GF-D8 (cell line): Measurements from ENCODE around the gene PRELID1.
"Not testable (repeated sequence)": the region's sequence is repeated elsewhere in the genome, so short reads cannot be mapped to it uniquely, and the experiment has no call there.

ENCODE experiments used
- DNase-seq: peaks from one replicate; lab custom pipeline; 2025; lab: John Stamatoyannopoulos, UW

The PRELID1 gene, protein sequence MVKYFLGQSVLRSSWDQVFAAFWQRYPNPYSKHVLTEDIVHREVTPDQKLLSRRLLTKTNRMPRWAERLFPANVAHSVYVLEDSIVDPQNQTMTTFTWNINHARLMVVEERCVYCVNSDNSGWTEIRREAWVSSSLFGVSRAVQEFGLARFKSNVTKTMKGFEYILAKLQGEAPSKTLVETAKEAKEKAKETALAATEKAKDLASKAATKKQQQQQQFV

DNA sequence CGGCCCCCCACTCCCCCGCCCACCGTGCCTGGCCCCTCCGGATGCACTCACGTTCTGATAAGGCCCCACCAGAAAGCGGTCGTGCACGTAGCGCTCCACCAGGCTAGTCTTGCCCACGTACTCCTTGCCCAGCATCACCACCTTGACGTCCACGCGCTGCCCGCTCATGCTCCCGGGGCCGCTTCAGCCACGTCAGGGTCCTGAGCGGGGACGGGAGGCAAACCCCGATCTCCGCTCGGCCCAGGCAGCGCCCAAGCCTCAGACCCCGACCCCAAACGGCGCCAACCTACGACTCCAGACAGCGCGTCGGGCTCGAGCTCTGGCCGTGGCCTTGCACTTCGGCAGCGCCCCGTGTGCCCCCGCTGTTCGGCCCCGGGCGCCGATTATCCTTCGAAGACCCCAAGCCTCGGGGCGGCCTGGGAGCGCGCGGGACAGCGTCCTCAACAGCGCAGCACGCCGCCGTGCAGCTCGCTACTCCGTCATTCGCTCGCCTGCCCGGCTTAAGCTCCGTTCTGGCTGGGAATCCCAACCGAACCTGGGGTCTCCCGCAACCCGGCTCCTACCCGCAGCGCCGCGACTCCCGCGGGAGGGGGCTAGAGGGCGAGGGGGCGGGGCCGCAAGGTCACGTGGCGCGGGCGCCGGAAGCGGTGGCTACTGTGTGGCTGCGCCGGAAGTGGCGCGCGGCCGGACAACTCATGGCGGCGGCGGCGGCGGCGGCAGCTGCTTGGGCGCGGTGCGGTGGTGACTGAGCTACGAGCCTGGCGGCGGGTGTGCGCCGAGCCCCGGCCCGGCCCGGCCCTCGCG lies at the start of gene PRELID1, which contains the start of gene RAB24:
PRELID1 (plus strand) TSS at position 679 of the 804 bp plus-strand sequence. CDS start 187 bp downstream, outside the sequence.
RAB24 (minus strand) TSS at position 599 of the 804 bp plus-strand sequence; CDS start at position 168, 431 bp downstream.
- peak; percentile 45 for DNase-seq

DNA sequence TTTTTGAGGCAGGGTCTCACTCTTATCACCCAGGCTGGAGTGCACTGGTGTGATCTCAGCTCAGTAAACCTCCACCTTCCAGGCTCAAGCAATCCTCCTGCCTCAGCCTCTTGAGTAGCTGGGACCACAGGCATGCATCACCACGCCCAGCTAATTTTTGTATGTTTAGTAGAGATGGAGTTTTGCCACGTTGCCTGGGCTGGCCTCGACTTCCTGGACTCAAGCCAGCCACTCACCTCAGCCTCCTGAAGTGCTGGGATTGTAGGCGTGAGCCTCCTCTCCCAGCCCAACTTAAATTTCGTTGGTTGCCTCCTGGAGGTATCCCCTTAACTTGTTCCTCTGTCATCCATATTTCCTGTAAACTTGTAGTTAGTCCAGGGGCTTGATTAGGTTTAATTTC lies 47.3 kb upstream of the PRELID1 start:
- DNase-seq, result no peak

DNA sequence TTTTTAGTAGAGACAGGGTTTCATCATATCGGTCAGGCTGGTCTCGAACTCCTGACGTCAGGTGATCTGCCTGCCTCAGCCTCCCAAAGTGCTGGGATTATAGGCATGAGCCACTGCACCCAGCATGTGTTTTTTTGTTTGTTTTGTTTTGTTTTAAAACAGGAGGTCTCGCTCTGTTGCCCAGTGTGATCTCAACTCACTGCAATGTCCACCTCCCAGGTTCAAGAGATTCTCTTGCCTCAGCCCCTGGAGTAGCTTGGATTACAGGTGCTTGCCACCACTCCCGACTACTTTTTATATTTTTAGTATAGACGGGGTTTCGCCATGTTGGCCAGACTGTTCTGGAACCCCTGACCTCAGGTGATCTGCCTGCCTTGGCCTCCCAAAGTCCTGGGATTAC lies 44.9 kb upstream of the PRELID1 start:
- DNase-seq, result not testable (repeated sequence)

DNA sequence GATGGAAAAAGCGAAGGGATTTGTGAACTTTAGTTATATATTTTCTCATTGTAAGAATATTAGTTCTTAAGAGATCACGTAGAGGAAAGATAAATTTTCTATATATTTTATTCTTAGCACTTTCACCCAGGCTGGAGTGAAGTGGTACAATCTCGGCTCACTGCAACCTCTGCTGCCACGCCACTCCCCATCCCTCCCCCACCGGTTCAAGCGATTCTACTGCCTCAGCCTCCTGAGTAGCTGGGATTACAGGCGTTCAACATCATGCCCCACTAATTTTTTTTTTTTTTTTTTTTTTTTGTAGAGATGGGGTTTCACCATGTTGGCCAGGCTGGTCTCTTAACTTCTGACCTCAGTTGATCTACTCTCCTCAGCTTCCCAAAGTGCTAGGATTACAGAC lies 42.6 kb upstream of the PRELID1 start:
- DNase-seq, result no peak

DNA sequence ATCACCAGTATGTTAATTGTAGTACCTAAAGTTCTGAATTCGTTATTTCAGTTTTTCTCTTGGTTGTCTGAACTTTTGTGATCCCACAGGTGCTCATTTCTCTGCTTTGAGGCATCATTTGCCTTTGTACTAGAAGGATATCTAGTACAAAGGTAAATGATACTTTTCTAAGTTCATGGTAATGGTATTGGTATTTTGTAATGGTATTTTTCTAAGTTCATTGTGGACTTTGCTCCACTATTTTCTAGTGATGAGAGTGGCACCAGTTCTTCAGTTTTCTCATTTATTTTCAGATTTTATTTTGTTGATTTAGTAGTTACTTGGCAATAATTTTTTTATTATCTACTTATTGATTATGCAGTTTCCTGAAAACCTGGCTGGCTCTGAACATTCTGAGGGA lies 42.1 kb upstream of the PRELID1 start:
- DNase-seq, result no peak

DNA sequence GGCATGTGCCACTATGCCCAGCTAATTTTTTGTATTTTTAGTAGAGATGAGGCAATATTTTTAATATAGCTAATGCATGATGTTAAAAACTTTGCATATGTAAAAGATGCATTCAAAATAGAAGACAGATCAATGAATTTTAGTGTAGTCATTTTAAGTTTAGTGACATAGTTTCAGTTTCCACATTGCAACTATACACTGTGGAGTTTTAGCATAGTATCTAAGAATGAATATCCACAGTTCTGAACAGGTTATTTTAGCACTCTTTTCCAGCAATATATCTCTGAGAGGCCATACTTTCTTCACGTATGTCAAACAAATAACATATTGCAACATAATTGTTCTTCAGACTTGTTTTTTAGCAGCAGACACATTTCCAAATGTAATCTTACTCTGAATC lies 39.4 kb upstream of the PRELID1 start:
- no peak for DNase-seq

DNA sequence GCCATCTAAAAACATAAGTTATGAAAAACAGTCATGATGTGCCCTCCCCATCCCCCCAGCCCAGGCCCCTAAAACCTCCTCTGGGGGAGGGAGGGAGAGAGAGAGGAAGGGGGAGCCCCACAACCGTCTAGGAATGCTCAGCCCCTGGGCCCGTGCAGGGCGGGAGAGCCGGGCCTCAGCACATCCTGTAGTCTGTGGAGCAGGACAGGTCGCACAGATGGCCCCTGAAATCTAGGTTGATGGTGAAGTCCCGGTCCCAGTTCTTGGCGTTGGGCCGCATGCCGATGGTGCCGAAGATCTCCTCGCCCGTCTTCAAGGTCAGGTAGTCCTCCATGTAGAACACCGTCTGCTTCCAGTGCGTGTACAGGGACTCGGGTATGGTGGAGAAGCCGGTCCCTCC lies 38.2 kb upstream of the PRELID1 start:
- DNase-seq, result no peak

DNA sequence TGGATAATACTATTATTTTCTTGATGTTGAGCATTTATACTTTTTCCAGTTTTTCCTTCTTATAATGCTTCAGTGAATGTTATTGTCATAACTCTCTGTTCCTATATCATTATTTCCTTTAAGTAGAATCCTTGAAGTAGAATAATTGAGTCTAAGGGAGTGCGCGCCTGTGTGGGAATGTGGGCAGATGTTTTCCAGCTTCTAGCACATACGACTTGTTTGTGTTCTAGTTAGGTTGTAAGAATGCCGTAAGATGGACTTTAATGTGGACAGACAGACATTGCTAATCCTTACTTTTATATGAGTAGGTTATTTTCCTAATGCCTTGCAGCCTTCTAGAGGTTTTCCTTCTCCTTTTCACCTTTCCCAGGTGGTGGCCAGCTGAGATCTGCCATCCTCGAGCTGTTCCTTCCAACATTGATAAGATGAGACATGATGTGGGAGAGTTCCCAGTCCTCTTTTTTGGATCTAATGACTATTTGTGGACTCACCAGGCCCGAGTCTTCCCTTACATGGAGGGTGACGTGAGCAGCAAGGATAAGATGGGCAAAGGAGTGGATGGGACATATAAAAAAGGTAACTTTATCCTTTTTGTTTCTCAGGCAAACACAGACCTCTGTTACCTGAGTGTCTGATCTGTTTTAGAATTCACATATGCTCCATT lies 34.2 kb upstream of the PRELID1 start:
- DNase-seq, result no peak

DNA sequence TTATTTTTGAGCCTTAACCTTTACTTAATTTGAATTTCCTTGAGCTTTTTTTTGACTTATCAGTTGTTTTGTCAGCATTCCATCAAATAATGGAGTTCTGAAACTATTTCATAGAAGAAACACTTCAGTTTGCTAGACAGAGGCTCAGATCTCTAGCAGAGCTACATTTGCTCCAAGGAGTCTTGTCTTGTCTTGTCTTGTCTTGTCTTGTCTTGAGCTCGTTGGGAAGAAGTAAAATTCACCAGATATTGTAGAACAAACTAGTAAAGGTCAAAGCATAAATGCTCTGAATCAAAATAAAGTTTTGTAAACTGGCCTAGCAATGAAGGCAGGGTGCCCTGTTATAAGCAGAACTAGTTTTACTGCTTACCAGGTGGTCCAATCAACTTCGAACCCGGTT lies 33.6 kb upstream of the PRELID1 start:
- no peak for DNase-seq

DNA sequence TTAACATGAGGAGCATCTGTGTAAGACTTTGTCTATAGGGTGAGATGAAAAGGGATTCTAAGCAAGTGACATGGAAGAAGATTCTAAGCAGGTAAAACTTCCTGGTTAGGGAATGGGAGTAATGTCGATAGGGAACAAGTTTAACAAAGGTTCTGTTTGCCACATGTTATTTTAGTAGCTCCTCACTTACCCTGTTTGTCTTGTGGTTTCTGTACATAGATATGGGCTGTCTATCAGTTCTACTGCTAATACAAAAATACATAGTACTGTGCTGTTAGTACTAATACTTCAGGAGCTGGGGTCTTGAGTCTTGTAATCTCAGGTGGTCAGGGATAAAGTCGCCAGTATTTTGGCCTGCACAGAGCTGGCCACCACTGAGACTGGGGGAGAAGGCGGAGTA lies 32.9 kb upstream of the PRELID1 start:
- no peak for DNase-seq

DNA sequence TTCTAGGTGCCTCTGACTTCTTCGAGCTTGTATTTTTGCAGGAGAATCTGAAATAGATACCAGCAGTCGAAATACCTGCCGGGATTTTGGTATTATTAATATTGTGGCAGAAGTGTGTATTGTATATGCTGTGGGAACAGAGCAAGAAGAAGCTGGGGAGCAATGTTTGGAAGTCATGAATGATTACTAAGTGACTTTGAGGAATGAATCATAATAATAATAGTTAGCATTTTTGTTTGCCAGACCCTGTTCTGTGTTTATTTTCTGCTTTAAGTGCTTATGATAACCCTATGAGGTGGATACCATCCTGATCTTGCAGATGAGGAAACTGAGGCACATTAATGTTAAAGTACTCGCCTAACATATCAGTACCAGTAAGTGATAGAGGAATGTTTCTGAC lies 32.5 kb upstream of the PRELID1 start:
- DNase-seq, result no peak

DNA sequence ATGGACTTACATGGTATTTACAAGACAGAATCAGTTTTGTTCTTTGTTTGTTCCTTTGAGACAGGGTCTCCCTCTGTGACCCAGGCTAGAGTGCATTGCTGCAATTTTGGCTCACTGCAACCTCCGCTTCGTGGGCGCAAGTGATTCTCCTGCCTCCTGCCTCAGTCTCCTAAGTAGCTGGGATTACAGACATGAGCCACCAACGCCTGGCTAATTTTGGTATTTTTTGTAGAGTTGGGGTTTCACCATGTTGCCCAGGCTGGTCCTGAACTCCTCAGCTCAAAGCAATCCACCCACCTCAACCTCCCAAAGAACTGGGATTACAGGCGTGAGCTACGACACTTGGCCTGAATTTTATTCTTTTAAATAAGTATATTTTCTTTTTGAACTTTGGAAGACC lies 27.7 kb upstream of the PRELID1 start:
- DNase-seq, result no peak

DNA sequence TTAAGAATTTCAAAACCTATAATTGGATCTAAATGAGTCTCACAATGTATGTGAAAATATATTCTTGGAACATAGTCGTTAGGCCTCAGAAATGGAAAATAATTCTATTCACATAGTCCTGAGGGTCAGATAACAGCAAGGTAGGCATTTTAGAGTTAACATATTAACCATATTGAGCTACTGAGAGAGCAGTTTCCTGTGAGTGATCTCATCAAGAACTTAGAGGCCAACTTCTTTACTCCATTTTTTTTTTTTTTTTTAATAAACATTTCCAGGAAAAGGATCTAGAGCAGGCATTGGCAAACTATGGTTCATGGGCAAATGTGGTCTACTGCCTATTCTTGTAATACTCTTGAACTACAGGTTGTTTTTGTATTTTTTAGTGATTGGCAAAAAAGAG lies 26.7 kb upstream of the PRELID1 start:
- no peak for DNase-seq

DNA sequence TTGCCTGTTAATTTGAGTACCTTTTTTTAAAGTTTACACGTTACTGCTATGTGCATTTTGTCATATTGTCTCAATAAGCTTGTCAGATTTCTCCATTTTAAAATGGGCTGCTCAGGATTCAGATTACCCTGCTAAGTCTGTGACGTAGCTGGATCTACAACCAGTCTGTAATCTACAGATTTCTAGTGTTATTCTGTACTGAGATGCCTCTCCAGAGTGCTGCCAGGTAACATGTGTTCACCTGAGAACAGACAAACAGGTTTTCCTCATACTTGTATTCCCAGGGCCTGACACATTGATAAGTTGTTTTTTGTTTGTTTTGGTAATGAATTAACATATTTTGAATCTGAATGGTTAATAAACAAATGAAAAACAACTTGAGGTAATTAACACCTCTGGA lies 15.4 kb upstream of the PRELID1 start:
- DNase-seq, result no peak

DNA sequence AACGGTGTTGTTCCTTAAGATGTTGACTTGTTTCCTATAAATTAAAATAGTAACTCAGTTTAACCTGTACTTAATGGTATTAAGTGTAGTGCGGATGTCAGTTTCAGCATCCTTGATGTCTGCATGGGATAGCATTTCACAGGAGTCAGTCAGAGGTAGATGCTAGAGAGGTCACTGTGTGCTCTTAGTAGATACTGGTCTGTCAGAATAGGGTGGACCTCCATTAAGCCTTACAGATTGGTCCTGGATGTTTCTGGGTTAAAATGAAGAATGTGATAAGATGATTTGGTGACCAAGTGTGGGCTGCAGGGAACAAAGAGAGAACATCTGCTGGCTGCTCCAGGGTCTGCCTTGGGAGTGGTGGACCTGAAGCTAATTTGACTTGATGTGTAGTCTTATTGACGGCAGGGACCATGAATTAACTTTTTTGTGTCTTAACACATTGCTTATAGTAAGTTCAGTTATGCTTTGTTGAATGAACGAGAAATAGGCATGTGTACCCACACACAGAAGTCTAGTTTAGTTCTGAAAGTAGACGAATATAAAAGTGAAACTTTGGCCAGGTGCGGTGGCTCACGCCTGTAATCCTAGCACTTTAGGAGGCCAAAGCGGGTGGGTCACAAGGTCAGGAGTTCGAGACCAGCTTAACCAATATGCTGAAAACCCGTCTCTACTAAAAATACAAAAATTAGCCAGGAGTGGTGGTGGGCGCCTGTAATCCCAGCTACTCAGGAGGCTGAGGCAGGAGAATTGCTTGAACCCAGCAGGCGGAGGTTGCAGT lies 12.6 kb upstream of the PRELID1 start:
- DNase-seq, result no peak

DNA sequence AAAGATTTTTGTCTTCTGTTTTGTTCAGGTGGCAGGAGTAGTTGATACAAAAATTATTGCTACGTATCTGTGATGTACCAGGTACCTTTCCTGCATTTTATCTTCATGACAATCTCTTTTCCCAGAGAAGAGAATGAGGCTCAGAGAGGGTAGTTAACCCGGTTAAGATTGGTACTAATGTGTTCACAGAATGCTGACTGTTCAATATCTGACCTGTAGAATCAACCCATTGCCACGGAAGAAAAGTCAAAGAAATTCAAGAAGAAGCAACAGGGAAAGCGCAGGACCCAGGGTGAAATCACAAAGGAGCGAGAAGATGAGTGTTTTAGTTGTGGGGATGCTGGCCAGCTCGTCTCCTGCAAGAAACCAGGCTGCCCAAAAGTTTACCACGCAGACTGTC lies 11.9 kb upstream of the PRELID1 start:
- no peak for DNase-seq

DNA sequence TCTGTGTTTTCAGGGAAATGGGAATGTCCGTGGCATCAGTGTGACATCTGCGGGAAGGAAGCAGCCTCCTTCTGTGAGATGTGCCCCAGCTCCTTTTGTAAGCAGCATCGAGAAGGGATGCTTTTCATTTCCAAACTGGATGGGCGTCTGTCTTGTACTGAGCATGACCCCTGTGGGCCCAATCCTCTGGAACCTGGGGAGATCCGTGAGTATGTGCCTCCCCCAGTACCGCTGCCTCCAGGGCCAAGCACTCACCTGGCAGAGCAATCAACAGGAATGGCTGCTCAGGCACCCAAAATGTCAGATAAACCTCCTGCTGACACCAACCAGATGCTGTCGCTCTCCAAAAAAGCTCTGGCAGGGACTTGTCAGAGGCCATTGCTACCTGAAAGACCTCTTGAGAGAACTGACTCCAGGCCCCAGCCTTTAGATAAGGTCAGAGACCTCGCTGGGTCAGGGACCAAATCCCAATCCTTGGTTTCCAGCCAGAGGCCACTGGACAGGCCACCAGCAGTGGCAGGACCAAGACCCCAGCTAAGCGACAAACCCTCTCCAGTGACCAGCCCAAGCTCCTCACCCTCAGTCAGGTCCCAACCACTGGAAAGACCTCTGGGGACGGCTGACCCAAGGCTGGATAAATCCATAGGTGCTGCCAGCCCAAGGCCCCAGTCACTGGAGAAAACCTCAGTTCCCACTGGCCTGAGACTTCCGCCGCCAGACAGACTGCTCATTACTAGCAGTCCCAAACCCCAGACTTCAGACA lies 9.6 kb upstream of the PRELID1 start:
- DNase-seq, result no peak

DNA sequence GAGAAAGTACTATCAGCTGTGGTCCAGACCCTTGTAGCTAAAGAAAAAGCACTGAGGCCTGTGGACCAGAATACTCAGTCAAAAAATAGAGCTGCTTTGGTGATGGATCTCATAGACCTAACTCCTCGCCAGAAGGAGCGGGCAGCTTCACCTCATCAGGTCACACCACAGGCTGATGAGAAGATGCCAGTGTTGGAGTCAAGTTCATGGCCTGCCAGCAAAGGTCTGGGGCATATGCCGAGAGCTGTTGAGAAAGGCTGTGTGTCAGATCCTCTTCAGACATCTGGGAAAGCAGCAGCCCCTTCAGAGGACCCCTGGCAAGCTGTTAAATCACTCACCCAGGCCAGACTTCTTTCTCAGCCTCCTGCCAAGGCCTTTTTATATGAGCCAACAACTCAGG lies 9.0 kb upstream of the PRELID1 start:
- DNase-seq, result no peak

DNA sequence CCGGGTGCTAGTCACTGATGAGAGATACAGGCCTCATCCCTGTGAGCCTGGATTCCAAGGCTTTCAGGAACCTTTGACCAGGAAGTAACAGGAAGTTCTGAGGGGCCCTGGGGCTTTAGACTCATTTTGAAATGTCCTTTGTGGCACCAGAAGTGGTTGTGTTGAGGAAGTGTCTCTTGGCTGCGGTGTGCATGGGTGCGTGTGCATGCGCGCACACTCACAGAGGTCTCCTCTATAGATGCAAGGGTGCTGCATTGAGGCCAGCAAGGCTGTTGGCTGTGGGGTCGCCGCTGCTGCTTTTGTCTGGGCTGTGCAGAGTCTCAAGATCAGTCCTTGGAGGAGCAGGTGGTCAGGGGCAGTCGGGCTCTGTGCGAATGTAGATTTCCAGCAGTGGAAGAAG lies 7.7 kb upstream of the PRELID1 start:
- DNase-seq, result peak; percentile 37

DNA sequence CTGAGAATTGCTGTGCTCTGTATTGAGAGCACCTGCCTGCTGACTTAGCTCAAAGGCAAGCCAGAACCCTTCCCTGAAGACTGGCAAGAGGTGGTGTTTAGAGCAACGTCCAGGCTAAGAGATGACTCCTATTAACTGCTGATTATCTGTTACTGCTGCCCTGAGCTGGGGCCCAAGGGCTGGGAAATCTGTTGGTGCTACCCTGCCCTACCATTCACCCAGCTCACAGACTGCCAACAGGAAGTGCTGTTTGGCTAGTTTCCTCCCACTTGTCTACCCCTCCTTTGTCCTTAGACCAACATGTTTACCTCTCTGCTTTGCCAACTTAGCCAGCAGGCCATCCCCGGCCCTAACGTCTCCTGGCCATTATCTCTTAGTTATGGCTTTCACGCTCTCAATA lies 7.0 kb upstream of the PRELID1 start:
- no peak for DNase-seq

DNA sequence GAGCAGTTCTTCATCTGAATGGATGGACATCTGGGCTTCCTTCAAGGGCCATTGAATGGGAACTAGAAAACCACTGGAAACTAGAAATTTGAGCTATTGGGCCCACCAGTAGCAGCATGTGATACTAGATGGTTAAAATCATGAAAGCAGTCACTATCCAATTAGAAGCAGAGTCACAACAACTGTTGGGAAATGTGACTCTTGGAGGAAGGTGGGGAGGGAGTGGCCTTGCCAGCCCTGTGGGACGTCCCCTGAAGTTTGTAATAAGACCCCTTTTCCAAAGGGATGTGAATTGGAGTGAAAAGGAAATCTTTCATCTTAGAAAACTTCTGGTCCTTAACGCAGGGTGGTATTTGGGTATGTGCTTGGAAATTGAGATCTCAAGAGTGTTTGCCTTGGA lies 5.7 kb upstream of the PRELID1 start:
- DNase-seq, result no peak

DNA sequence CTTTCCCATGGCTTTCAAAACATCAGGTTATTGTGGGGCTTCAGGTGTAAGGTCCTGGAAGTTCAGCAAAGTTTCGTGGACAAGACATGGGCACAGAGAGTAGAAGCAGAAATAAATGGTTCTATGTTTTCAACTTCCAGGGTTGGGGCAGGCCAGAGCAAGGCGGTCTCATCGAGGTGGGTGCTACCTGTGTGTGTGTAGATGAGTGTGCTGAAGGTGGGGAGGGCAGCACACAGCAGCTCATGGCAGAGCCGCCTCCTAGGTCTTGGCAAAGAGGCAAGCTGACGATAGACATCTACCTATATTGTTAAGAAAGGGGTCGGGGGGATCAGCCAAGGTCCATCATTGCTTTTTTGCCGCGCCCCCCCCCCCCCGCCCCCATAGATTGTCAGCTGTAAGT lies 3.9 kb upstream of the PRELID1 start:
- DNase-seq, result no peak
